GM19328 (cell line): ENCODE measurements around the gene PRKG1.
"Not testable (repeated sequence)": the region's sequence is repeated elsewhere in the genome, so short reads cannot be mapped to it uniquely, and the experiment has no call there.

Source experiments
- ATAC-seq: cut with Tn5 transposase; IDR thresholded peaks from one replicate; pipeline ENCODE4 v1.9.1; 2021; ENCODE audit warnings: mild to moderate bottlenecking, moderate library complexity; ENCODE audit not compliant: unreplicated experiment

Gene PRKG1

DNA sequence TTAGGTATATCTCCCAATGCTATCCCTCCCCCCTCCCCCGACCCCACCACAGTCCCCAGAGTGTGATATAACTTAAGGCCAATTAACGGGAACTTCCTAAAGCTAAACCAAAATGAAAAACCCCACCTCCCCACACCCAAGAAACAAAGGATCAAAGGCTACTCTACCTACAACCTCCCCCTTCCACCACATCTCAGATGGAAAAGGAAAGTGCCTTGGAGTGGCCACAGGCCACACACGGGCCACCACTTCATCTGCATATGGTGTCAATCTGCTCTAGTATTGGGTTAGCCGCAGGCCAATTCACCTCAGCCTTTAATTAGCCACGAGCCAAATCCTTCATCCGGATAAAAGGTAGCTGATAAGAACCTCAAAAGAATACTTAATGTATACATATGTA lies 605.6 kb downstream of the PRKG1 start:
- no peak for ATAC-seq

DNA sequence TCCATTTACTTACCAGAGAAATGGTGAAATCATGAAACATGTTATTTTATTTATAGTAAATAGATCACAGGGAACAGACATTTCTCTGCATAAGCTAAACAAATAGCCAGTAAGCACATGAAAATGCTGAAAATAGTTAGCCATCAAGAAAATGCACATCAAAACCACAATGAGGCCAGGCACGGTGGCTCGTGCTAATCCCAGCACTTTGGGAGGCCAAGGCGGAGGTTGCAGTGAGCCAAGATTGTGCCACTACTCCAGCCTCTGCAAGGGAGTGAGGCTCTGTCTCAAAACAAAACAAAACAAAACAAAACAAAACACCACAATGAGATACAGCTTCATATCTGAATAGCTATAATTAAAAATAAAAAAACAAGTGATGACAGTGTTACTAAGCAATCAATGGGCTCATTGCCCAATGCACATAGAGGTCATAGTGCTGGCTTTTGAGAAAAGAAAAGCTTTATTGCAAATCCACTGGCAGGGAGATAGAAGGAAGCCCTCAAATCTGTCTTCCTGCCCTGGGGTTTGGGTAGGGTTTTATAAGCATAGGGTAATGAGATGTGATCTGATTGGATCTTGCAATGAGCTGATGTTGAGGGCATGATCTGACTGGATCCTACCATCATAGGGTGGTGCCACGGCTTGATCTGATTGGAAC lies 608.9 kb downstream of the PRKG1 start:
- ATAC-seq, result no peak

GRCh38 chr10:51685768-51686167 lies 611.5 kb downstream of the PRKG1 start:
- no peak for ATAC-seq

GRCh38 chr10:51687296-51687695 lies 613.0 kb downstream of the PRKG1 start:
- ATAC-seq, result no peak

GRCh38 chr10:51688826-51689225 lies 614.5 kb downstream of the PRKG1 start:
- ATAC-seq, result not testable (repeated sequence)

DNA sequence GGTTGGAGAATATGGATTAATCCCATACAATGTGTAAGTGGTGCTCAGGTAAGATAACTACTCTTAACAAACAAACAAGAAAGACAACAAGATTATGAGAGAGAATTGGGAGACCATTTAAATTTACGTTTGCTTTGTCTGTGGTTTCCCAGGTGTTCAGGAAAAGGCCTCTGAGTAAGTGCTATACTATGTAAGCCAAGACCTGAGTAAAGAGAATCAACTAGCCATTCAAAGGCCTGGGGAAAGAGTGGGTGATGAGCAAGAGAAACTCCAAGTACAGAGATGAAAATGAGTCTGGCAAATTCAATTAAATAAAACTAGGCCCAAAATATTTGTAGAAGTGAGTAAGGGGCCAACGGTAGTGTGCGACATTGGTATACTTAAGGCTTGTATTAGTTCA lies 615.2 kb downstream of the PRKG1 start:
- ATAC-seq, result no peak

GRCh38 chr10:51691135-51691534 lies 616.8 kb downstream of the PRKG1 start:
- no peak for ATAC-seq

DNA sequence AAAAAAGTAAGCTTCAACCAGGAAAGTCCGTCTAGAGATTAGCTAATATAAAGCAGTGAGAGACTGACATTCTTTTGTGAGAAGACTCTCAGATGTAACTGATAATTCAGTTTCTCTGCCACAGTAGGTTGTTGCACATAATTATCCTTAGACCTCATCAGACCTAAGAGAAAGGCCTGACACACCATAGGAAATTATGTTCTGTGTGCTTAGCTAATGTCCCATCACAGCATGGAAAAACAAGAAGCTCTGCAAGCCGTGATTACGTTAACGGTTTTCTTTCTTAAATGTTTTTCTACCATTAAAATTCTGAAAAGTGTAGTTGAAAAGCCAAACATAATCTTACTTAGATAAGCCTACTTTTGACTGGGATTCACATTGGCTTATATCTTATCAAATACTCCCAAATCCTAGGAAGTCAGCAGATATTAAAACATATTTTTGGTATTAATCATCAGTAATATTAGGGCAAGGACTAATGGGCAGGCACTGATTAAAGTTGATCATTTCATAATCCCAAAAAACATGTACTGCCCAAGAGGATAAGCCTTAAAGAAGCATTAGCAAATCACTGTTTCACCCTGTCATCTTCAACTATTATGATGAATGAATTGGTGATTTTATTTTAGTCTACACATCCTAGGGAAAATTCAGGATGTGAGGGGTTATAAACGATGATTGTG lies 619.9 kb downstream of the PRKG1 start:
- ATAC-seq, result no peak

DNA sequence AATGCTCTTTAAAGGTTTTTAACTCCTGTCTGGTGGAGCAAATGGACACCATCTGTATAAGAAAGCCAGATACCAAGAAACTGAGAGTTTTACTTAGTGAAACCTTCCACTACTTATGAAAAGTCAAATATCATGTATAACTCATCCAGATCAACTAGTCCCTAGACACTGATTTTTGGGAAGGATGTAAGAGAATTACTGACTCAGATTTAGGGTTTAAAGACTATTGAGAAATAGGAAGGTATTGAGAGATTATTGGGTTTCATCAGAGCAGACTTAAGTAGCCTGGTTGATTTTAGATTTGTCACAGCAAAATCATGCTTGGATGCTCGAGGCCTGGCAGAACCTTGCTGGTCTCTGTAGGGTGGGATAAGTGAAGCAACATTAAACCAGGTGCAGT lies 622.0 kb downstream of the PRKG1 start:
- ATAC-seq, result no peak

- no peak for ATAC-seq
Observed at GRCh38 chr10:51698473-51699063, 624.3 kb downstream of the PRKG1 start.

GRCh38 chr10:51699145-51699474 lies 624.8 kb downstream of the PRKG1 start:
- ATAC-seq, result peak; percentile 34

- ATAC-seq, result peak; percentile 89
Observed at GRCh38 chr10:51699475-51700227, 625.4 kb downstream of the PRKG1 start, which contains the start of gene CSTF2T. TSS of gene CSTF2T (minus strand) at chr10:51699595. CDS start at chr10:51699549, 46 bp downstream.

GRCh38 chr10:51700228-51700817 lies 626.0 kb downstream of the PRKG1 start:
- no peak for ATAC-seq

- no peak for ATAC-seq
Observed at GRCh38 chr10:51705774-51706173, 631.5 kb downstream of the PRKG1 start.

GRCh38 chr10:51706225-51706624 lies 631.9 kb downstream of the PRKG1 start:
- ATAC-seq, result no peak

DNA sequence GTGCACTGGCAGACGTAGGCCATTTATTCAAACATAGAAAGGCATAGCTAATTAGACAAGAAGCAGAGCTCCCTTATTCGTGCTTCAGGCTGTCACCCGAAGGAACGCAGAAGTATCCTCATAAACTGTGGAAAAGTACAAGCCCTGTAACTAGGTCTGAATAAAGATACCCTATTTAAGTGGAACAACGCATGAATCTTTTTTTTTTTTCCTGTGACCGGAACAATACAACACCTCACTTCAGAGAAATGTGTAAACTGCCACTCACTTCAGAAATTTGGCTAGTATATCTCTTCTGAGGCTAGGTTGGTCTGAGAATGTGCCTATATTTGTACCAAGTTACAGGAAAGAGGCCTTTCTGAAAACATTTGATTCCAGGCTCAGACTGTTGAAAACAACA lies 633.1 kb downstream of the PRKG1 start:
- ATAC-seq, result no peak

- no peak for ATAC-seq
Observed at GRCh38 chr10:51707821-51708424, 633.6 kb downstream of the PRKG1 start.

DNA sequence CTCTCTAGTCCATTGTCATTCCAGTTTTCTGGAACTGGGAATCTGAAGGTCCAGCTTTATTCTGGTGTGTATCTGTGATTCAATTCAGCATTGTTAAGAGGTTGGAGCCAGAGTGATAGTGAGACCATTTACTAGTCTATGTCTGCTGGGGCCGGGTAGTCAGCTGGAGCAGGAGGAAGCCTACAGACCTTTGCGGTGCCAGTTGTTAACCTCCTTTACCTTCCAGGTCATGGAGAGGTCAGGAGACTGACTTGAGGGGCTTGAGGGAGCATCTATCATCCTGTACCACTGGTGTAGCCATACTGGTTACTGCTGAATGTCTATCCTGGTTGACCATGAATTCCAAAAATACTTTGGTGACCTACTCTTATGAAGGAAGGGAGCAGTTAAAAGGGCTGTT lies 634.3 kb downstream of the PRKG1 start:
- no peak for ATAC-seq

DNA sequence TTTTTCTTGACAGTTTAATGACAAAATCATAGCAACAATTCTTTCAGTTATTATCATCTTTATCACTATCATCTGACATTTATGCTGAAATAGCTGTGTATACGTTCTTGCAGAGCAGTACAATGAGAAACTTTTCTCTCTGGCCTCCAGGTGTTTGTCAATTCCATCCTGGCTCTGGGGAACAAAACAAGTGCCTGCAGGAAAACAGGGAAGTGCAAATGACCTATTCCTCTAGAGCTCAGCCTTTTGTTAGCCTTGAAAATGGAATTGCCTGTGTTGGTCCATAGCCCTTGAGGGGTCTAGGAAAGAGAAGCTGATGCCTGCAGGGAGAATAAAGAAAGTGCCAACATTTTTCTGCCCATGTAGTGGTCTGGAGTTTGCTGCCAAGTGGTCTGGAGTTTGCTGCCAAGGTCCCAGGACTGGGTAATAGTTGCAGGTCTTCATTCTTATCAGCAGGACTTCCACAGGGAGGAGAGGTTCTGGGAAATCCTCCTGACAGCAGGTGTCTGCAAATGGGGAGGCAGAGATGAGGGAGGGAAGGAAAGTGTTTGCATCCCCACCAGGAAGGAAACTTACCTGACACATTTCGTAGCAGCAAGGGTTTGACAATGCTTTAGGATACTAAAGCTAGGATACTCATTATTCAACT lies 635.2 kb downstream of the PRKG1 start:
- ATAC-seq, result no peak

DNA sequence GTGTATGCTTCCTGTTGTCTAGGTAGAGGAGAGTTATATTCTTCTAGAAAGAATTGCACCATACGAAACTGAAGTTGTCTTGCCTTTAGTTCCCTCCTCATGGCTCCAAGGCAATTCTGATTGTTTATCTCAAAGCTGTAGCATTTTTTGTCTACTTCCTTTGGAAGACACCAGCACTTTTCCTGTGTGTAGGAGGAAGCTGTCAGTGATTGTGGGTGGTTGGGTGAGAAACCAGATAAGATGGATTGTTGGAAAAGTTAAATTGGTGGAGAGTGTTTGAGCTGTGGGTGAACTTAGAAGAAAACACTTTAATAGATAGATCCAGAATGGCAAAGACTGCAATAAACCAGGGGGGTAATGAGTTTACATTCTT lies 637.2 kb downstream of the PRKG1 start:
- ATAC-seq, result no peak
